Measurements from ENCODE around the gene MARCHF10.

DNA sequence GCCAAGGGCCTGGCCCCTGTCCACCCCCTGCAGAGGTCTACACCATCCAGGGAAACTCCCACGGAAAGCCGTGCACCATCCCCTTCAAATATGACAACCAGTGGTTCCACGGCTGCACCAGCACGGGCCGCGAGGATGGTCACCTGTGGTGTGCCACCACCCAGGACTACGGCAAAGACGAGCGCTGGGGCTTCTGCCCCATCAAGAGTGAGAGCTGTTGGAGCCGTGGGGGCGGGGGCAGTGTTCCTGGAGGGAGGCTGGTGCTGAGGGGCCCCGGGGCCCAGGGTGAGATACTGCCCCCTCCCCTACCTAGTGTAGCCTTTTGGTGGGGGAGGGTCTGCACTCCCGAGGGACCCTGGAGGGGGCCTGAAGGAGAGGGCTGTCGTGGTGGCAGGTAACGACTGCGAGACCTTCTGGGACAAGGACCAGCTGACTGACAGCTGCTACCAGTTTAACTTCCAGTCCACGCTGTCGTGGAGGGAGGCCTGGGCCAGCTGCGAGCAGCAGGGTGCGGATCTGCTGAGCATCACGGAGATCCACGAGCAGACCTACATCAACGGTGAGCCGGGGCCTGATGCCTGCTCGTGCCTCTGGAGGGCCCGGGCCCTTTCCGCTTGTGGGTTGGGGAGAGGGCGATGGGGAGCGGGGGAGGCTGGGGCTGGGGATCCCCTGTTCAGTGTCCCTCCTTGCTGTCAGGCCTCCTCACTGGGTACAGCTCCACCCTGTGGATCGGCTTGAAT is 141.9 kb downstream of the MARCHF10 start:
- TF ChIP-seq, protein P1, sequence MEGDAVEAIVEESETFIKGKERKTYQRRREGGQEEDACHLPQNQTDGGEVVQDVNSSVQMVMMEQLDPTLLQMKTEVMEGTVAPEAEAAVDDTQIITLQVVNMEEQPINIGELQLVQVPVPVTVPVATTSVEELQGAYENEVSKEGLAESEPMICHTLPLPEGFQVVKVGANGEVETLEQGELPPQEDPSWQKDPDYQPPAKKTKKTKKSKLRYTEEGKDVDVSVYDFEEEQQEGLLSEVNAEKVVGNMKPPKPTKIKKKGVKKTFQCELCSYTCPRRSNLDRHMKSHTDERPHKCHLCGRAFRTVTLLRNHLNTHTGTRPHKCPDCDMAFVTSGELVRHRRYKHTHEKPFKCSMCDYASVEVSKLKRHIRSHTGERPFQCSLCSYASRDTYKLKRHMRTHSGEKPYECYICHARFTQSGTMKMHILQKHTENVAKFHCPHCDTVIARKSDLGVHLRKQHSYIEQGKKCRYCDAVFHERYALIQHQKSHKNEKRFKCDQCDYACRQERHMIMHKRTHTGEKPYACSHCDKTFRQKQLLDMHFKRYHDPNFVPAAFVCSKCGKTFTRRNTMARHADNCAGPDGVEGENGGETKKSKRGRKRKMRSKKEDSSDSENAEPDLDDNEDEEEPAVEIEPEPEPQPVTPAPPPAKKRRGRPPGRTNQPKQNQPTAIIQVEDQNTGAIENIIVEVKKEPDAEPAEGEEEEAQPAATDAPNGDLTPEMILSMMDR (IDR thresholded peaks at IDR 0.05): no peak
- TF ChIP-seq EZH2 (IDR thresholded peaks at IDR 0.05): no peak

All from neural progenitor cell (in vitro differentiated cells).